ENCODE results near the gene NR3C1. TPM values are rescaled to one million over a fixed set of nuclear protein-coding genes. Genes with fewer than 3 reads are reported as not detected.
A peak's percentile ranks its signal among the peaks of the same experiment; 100 is the strongest.

NR3C1 gene
- total and polyA plus RNA-seq, 2 of the 4 experiments (the other 2 are of a cell fraction) = 13.7 to 77.4 TPM

DNA sequence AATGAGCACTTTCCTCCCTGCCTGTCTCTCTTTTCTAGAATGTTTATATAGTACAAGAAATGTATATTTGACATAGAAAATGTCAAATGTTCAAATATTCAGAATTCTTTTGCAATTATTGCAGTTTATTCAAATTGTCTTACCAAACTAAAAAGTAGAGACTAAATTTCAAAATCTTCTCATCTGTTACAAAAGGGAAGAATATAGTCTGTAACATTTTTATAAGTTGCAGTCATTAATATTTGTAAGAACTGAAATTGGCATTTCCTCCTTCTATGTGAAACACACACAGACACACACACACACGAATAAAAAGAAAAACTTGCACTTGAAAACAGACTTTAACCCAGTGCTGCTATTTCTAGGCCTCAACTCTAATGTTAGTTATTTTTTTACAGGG is 56.4 kb downstream of the NR3C1 start:
- DNase-seq (no peak), ATAC-seq (ENCODE audit: low read depth) (no peak)
- Histone ChIP-seq H3K9me1 (ENCODE audit: insufficient read depth, low read length) (peaks cover 17% of the 10 kb centered on the region), H3K36me3 (ENCODE audit: control insufficient read depth, insufficient read depth, low read length) (no peaks in the 10 kb centered on the region; the same call in none of the 2 replicates), H4K5ac (ENCODE audit: low read depth, low read length) (no peak overlapping the region), H2AK5ac (ENCODE audit: low read depth, low read length) (no peak overlapping the region), H2BK120ac (ENCODE audit: low read depth, low read length) (no peak overlapping the region), H3K18ac (ENCODE audit: low read depth, low read length) (no peak overlapping the region), H4K20me1 (ENCODE audit: insufficient read depth, low read length) (peaks cover 40% of the 10 kb centered on the region; the same call in 1 of the 2 replicates), H3K9me3 (ENCODE audit: control insufficient read depth, insufficient read depth, low read length) (no peaks in the 10 kb centered on the region), H3K27ac (ENCODE audit: insufficient read depth, low read length) (no peak overlapping the region), H3K4me1 (ENCODE audit: control insufficient read depth, insufficient read depth, low read length) (peaks cover 18% of the 10 kb centered on the region), H3K14ac (replicated peaks; ENCODE audit: low read depth, low read length) (no peak overlapping the region), H2AFZ (replicated peaks; ENCODE audit: low read length, poor library complexity) (no peak overlapping the region), H3K56ac (ENCODE audit: extremely low read depth, insufficient read depth, low read length) (no peak overlapping the region), H3K4ac (ENCODE audit: low read depth, low read length) (no peak overlapping the region), H2AK9ac (replicated peaks; ENCODE audit: low read depth, low read length, poor library complexity) (no peak overlapping the region), H3K79me1 (ENCODE audit: low read depth in 1 of 2, low read length in 2 of 2) (peaks cover 35 to 76% of the 10 kb centered on the region in 2 experiments), H2BK15ac (ENCODE audit: low read depth, low read length) (no peak overlapping the region), H4K91ac (ENCODE audit: insufficient read depth, low read depth, low read length) (no peak overlapping the region), H3K23ac (ENCODE audit: low read depth, low read length) (peak overlapping the region; percentile 40; the same call in 1 of the 2 replicates), H4K8ac (ENCODE audit: low read depth in 2 of 2, low read length in 2 of 2) (no peak overlapping the region), H2BK5ac (ENCODE audit: low read depth, low read length, poor library complexity, severe bottlenecking) (peak overlapping the region; percentile 43), H3K4me3 (ENCODE audit: insufficient read depth, low read depth, low read length) (no peak overlapping the region), H3K27me3 (ENCODE audit: control insufficient read depth, insufficient read depth, low read length) (no peaks in the 10 kb centered on the region), H2BK20ac (ENCODE audit: low read depth, low read length) (no peak overlapping the region), H3K9ac (ENCODE audit: low read depth, low read length) (no peak overlapping the region), H3K4me2 (ENCODE audit: low read depth, low read length) (no peak overlapping the region)
- no CpG with 5 or more reads among the region's 1 CpG for WGBS, 2 experiments (ENCODE audit: extremely low coverage in 2 of 2, insufficient read length in 1 of 2)
- intact Hi-C loops (cut with micrococcal nuclease) (no loop called here), in situ Hi-C loops (cut with MboI; ENCODE audit: low sequenced_read_pairs) (no loop called here), dilution Hi-C loops (cut with HindIII; ENCODE audit: low sequenced_read_pairs, unreplicated experiment) (no loop called here)
- BruUV-seq (replicated peaks) = no TSS peak
- TF ChIP-seq MXI1 (IDR thresholded peaks at IDR 0.05; ENCODE audit: borderline replicate concordance, low read depth, low read length) (no peak), NFE2L2 (IDR thresholded peaks at IDR 0.05; ENCODE audit: low read depth, low read length) (no peak), MAFK (IDR thresholded peaks at IDR 0.05; ENCODE audit: low read depth, low read length) (no peak), RFX5 (IDR thresholded peaks at IDR 0.05; ENCODE audit: low read depth, low read length) (no peak), RAD21 (IDR thresholded peaks at IDR 0.05; ENCODE audit: low read length) (no peak), POLR2A (IDR thresholded peaks at IDR 0.05; ENCODE audit: low read depth, low read length) (no peak), MAZ (IDR thresholded peaks at IDR 0.05; ENCODE audit: borderline replicate concordance, low read depth, low read length) (no peak), SMC3 (IDR thresholded peaks at IDR 0.05; ENCODE audit: low read depth, low read length) (no peak)
- TF ChIP-seq, protein P1, sequence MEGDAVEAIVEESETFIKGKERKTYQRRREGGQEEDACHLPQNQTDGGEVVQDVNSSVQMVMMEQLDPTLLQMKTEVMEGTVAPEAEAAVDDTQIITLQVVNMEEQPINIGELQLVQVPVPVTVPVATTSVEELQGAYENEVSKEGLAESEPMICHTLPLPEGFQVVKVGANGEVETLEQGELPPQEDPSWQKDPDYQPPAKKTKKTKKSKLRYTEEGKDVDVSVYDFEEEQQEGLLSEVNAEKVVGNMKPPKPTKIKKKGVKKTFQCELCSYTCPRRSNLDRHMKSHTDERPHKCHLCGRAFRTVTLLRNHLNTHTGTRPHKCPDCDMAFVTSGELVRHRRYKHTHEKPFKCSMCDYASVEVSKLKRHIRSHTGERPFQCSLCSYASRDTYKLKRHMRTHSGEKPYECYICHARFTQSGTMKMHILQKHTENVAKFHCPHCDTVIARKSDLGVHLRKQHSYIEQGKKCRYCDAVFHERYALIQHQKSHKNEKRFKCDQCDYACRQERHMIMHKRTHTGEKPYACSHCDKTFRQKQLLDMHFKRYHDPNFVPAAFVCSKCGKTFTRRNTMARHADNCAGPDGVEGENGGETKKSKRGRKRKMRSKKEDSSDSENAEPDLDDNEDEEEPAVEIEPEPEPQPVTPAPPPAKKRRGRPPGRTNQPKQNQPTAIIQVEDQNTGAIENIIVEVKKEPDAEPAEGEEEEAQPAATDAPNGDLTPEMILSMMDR (conservative IDR thresholded peaks at IDR 0.05; ENCODE audit: low read depth, low read length) = no peak
- CTCF ChIA-PET = no interaction called here
- POLR2A ChIA-PET (ENCODE audit: unreplicated experiment) = interaction anchor here (0.5 kb wide), 1 partner anchor 503 kb away, joined by 3 read pairs; no protein-coding TSS in a partner anchor
